MCF 10A (cell line): ENCODE measurements around the gene TRAPPC3L. TPM values are rescaled to one million over a fixed set of nuclear protein-coding genes. Genes with fewer than 3 reads are reported as not detected.

ENCODE experiments used
- BruUV-seq: library from RNA; stranded (reverse); fragments of 400-500 nt; replicated peaks from 2 replicates; lab custom pipeline; 2021; lab: Mats Ljungman, UMichigan
- CTCF ChIA-PET: fragments of 300-600 bp; sonication (Branson Sonifier 250); formaldehyde crosslinking; extraction: SDS; loops from one replicate; lab custom pipeline; 2021; ENCODE audit warnings: antibody characterized with exemption, inconsistent platforms; lab: Yijun Ruan, JAX
- POLR2A ChIA-PET: fragments of 300-600, 350-650 bp; sonication (Branson Sonifier 250); formaldehyde crosslinking; extraction: SDS; loops from one replicate; lab custom pipeline; 2020; ENCODE audit warnings: antibody characterized with exemption, inconsistent platforms; lab: Yijun Ruan, JAX
- DNase-seq: peaks from one replicate; pipeline ENCODE4 v3.0.0-alpha.2; 2018; ENCODE audit not compliant: unreplicated experiment
- H3K27ac Mint-ChIP-seq: one replicate; pipeline ENCODE4 v1.8.0; 2022; ENCODE audit warnings: mild to moderate bottlenecking, low read depth, mixed read lengths; ENCODE audit not compliant: unreplicated experiment
- H3K27me3 Mint-ChIP-seq: one replicate; pipeline ENCODE4 v1.8.0; 2022; ENCODE audit warnings: mixed read lengths; ENCODE audit not compliant: insufficient read depth, unreplicated experiment
- H3K36me3 Mint-ChIP-seq: one replicate; pipeline ENCODE4 v1.8.0; 2022; ENCODE audit warnings: mild to moderate bottlenecking, moderate library complexity, mixed read lengths; ENCODE audit not compliant: insufficient read depth, unreplicated experiment
- H3K4me1 Mint-ChIP-seq: one replicate; pipeline ENCODE4 v1.8.0; 2022; ENCODE audit warnings: mixed read lengths; ENCODE audit not compliant: insufficient read depth, unreplicated experiment
- H3K4me3 Mint-ChIP-seq: one replicate; pipeline ENCODE4 v1.8.0; 2022; ENCODE audit warnings: mild to moderate bottlenecking, moderate library complexity, mixed read lengths; ENCODE audit not compliant: unreplicated experiment
- H3K9me3 Mint-ChIP-seq: one replicate; pipeline ENCODE4 v1.8.0; 2022; ENCODE audit warnings: mixed read lengths; ENCODE audit not compliant: unreplicated experiment
- intact Hi-C: fragments of 100-400 bp; cut with micrococcal nuclease; formaldehyde crosslinking; loops from 2 replicates; pipeline ENCODE4 v1.14.1; 2022
- total RNA-seq: library from RNA; stranded (reverse); gene quantifications from 2 replicates; pipeline ENCODE4 v1.2.3, GENCODE V29; 2022
- TF ChIP-seq, protein P1 (sequence below): fragments of 200-600 bp; IDR thresholded peaks from one replicate; pipeline ENCODE4 v1.8.0; 2022; ENCODE audit warnings: antibody characterized with exemption, mild to moderate bottlenecking; ENCODE audit not compliant: unreplicated experiment

Gene TRAPPC3L
- total RNA-seq, 1 experiment from 2014 or later: not detected

DNA sequence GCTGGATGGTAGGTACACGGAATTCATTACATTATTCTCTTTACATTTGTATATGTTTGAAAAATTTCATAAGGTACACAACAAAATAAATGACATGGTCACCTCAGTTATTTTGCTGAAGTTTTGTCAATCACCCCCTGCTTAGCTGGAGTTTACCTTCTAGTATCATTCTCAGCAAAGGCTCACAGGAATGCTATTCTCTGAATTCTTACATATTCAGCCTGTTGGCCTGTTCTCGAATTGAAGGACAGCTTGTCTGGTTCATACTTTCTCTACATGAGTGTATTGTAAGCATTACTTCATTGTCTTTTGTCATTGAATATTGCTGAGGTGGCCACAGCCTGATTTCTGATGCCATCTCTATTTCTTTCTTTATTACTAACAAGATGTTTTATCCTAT is 21.2 kb downstream of the TRAPPC3L start:
- Mint-ChIP-seq H3K27ac (no peak overlapping the region), H3K27me3 (no peaks in the 10 kb centered on the region), H3K4me3 (no peak overlapping the region), H3K9me3 (no peaks in the 10 kb centered on the region), H3K36me3 (no peaks in the 10 kb centered on the region), H3K4me1 (peaks cover 10% of the 10 kb centered on the region)
- intact Hi-C loops: no loop called here
- no TSS peak for BruUV-seq
- TF ChIP-seq, protein P1, sequence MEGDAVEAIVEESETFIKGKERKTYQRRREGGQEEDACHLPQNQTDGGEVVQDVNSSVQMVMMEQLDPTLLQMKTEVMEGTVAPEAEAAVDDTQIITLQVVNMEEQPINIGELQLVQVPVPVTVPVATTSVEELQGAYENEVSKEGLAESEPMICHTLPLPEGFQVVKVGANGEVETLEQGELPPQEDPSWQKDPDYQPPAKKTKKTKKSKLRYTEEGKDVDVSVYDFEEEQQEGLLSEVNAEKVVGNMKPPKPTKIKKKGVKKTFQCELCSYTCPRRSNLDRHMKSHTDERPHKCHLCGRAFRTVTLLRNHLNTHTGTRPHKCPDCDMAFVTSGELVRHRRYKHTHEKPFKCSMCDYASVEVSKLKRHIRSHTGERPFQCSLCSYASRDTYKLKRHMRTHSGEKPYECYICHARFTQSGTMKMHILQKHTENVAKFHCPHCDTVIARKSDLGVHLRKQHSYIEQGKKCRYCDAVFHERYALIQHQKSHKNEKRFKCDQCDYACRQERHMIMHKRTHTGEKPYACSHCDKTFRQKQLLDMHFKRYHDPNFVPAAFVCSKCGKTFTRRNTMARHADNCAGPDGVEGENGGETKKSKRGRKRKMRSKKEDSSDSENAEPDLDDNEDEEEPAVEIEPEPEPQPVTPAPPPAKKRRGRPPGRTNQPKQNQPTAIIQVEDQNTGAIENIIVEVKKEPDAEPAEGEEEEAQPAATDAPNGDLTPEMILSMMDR: no peak
- ChIA-PET CTCF (interaction anchor here (2.1 kb wide), 1 partner anchor 12 kb away, joined by 5 read pairs; no protein-coding TSS in a partner anchor), POLR2A (interaction anchor here (1.3 kb wide), 1 partner anchor 393 kb away, joined by 3 read pairs; no protein-coding TSS in a partner anchor)
- no peak for DNase-seq

DNA sequence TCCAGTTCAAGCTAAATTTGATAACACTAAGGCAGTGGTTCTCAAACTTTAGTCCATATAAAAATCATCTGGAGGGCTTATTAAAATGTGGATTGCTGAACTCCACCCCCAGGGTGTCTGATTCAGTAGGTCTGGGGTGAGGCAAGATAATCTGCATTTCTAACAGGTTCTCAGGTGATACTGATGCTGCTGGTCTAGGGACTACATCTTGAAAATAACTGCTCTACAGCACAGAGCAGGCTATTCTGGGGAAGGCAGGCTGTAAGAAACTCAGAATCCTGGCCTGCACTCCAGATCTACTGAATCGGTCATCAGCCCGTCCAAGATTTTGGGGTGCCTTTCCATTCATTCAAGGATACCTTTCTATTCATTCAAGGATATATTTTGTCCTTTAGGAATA is 22.6 kb downstream of the TRAPPC3L start:
- no peaks in the 10 kb centered on the region for H3K36me3 Mint-ChIP-seq
- TF ChIP-seq, protein P1: no peak
- no peak for DNase-seq
- POLR2A ChIA-PET: interaction anchor here (0.7 to 1.2 kb wide), 4 partner anchors 11 to 316 kb away, joined by 3 to 6 read pairs (median 4); partner anchors contain the start of gene CALHM5
- H3K9me3 Mint-ChIP-seq: no peaks in the 10 kb centered on the region
- H3K4me3 Mint-ChIP-seq: no peak overlapping the region
- no TSS peak for BruUV-seq
- no peaks in the 10 kb centered on the region for H3K27me3 Mint-ChIP-seq
- no peak overlapping the region for H3K27ac Mint-ChIP-seq
- intact Hi-C loops: no loop called here
- CTCF ChIA-PET: interaction anchor here (1.5 to 1.7 kb wide), 3 partner anchors 9 to 12 kb away, joined by 4 to 6 read pairs (median 5); partner anchors contain the start of gene CALHM5
- H3K4me1 Mint-ChIP-seq: no peaks in the 10 kb centered on the region

DNA sequence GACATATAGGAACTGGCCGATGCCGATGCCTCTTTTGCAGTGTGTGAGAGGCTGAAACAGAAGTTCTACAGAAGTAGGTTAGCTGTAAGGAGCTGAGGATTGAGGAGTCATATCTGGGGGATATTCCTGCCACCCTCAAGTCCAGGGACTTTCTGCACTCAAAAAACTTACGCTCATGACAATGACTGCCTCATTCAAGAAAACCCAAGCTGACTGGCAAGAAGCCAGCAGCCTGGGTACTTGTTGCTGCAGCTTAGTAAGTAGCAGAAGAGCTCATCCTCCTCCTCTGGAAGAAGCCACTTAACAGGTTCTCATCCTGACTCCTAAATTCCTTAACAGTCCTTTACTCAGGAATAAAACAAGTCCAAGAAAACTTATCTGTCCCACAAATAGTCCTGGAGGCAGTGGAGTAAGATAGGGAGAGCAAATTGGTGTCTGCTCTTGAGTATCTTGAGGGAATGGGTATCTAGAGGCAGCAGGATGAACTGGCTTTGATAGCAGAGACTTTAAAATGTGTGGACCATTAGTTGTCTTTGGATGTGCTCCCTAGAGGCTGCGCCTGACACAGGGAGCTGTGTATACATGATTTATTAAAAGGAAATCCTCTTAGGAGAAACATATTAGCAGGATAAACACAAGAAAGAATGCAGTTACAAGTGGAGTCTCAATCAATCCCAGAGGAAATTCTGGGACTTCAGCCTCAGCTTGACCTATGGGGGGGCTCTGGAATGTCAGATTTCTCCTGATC is 26.7 kb downstream of the TRAPPC3L start:
- Mint-ChIP-seq H3K9me3 (no peaks in the 10 kb centered on the region), H3K4me1 (no peaks in the 10 kb centered on the region), H3K36me3 (no peaks in the 10 kb centered on the region), H3K27ac (no peak overlapping the region), H3K27me3 (no peaks in the 10 kb centered on the region), H3K4me3 (no peak overlapping the region)
- ChIA-PET CTCF (interaction anchor here (1.3 to 2.2 kb wide), 3 partner anchors 14 to 250 kb away, joined by 3 to 11 read pairs (median 7); no protein-coding TSS in a partner anchor), POLR2A (interaction anchor here (1.5 kb wide), 1 partner anchor 229 kb away, joined by 4 read pairs; no protein-coding TSS in a partner anchor)
- DNase-seq: no peak
- TF ChIP-seq, protein P1: no peak
- BruUV-seq: no TSS peak
- intact Hi-C loops: no loop called here

DNA sequence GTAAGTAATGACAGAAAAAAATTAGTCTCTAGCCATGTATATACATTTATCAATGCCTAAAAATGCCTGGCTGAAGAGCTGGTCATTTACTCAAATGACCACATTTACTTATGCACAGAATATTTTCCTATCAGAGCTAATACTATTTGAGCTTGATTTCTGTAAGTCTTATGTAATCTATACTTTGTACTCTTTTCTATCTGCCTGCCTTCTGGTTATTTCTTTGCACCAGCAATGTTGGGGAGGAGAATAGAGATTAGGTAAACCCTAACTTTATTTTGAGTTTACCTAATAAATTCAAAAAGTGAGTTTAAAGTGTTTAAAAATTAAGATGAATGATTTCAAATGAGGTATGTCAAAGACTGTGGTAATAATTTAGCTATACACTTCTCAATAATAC is 30.3 kb downstream of the TRAPPC3L start:
- H3K36me3 Mint-ChIP-seq: no peaks in the 10 kb centered on the region
- TF ChIP-seq, protein P1: no peak
- no TSS peak for BruUV-seq
- intact Hi-C loops: no loop called here
- no peaks in the 10 kb centered on the region for H3K27me3 Mint-ChIP-seq
- ChIA-PET CTCF (interaction anchor here (0.6 to 3.6 kb wide), 11 partner anchors 8 to 773 kb away, joined by 3 to 24 read pairs (median 4); no protein-coding TSS in a partner anchor), POLR2A (interaction anchor here (0.6 to 2.3 kb wide), 4 partner anchors 35 to 236 kb away, joined by 3 to 14 read pairs (median 4); partner anchors contain the start of gene TSPYL1)
- H3K4me1 Mint-ChIP-seq: peaks cover 6% of the 10 kb centered on the region
- no peaks in the 10 kb centered on the region for H3K9me3 Mint-ChIP-seq
- no peak overlapping the region for H3K4me3 Mint-ChIP-seq
- no peak overlapping the region for H3K27ac Mint-ChIP-seq
- no peak for DNase-seq
